Mucosa of rectum (tissue), 2 donors: ENCODE results near the gene SPDYE18.
A peak's percentile ranks its signal among the peaks of the same experiment; 100 is the strongest.
"Not testable (repeated sequence)": the region's sequence is repeated elsewhere in the genome, so short reads cannot be mapped to it uniquely, and the experiment has no call there.

Source experiments
- H3K27ac ChIP-seq, 2 donors: one replicate each; pipeline ENCODE4 v1.7.0; 2013; ENCODE audit warnings: inconsistent platforms in 2 of 2, low read depth in 2 of 2, low read length in 2 of 2
- H3K27me3 ChIP-seq, 2 donors: one replicate each; pipeline ENCODE4 v1.7.0; 2013; ENCODE audit warnings: low read length in 2 of 2; ENCODE audit not compliant: control insufficient read depth in 2 of 2, insufficient read depth in 2 of 2
- H3K36me3 ChIP-seq, 2 donors: one replicate each; pipeline ENCODE4 v1.7.0; 2013; ENCODE audit warnings: low read length in 2 of 2; ENCODE audit not compliant: control insufficient read depth in 2 of 2, insufficient read depth in 2 of 2
- H3K4me1 ChIP-seq, 2 donors: one replicate each; pipeline ENCODE4 v1.7.0; 2013; ENCODE audit warnings: low read length in 2 of 2, mild to moderate bottlenecking in 1 of 2; ENCODE audit not compliant: control insufficient read depth in 2 of 2, insufficient read depth in 2 of 2
- H3K4me3 ChIP-seq, 2 donors: one replicate each; pipeline ENCODE4 v1.7.0; 2013; ENCODE audit warnings: low read length in 2 of 2
- H3K9ac ChIP-seq, 2 donors: one replicate each; pipeline ENCODE4 v1.7.0; 2013; ENCODE audit warnings: low read length in 2 of 2, low read depth in 1 of 2, mild to moderate bottlenecking in 1 of 2
- H3K9me3 ChIP-seq, 2 donors: one replicate each; pipeline ENCODE4 v1.7.0; 2013; ENCODE audit warnings: low read length in 2 of 2; ENCODE audit not compliant: control insufficient read depth in 2 of 2
- donor health status: healthy.
- donor health status: Normal muscosa, but diverticular disease.

SPDYE18 gene

DNA sequence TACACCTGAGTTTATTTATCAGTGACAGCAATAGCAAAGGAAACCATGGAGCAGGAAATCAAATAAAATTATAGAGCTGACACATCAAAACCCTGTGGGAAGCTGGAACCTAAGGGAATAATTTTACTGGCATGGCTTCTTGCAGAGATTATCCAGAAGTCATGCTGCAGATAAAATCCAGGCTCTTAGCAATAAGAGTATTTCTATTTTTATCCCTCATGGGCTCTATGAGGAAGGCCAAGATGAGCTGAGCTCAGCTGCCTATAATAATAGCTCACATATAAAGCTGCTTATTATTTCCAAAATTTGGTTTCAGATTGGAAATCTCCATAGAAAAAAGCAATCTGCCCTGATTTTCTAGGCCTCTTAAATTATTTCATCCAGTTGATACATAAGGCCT is 16.8 kb upstream of the SPDYE18 start:
- H3K9ac ChIP-seq, H3K36me3 ChIP-seq, H3K4me1 ChIP-seq, H3K4me3 ChIP-seq, H3K27ac ChIP-seq, H3K9me3 ChIP-seq, H3K27me3 ChIP-seq: not testable (repeated sequence)

DNA sequence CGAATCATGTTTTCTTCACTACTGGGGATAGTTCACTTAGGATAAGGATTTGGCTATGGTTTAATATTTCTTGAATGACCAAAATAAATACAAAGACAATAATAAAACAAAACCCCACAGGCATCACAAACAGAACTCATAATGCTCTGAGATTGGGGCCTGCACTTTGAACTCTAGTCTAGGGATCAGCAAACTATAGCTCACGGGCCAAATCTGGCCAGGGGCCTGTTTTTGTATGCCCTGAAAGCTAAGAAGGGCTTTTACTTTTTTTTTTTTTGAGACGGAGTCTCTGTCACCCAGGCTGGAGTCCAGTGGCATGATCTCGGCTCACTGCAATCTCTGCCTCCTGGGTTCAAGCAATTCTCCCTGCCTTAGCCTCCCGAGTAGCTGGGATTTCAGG is 14.7 kb upstream of the SPDYE18 start:
- H3K36me3 ChIP-seq, H3K27me3 ChIP-seq, H3K4me3 ChIP-seq, H3K27ac ChIP-seq, H3K9ac ChIP-seq, H3K9me3 ChIP-seq, H3K4me1 ChIP-seq: not testable (repeated sequence)

DNA sequence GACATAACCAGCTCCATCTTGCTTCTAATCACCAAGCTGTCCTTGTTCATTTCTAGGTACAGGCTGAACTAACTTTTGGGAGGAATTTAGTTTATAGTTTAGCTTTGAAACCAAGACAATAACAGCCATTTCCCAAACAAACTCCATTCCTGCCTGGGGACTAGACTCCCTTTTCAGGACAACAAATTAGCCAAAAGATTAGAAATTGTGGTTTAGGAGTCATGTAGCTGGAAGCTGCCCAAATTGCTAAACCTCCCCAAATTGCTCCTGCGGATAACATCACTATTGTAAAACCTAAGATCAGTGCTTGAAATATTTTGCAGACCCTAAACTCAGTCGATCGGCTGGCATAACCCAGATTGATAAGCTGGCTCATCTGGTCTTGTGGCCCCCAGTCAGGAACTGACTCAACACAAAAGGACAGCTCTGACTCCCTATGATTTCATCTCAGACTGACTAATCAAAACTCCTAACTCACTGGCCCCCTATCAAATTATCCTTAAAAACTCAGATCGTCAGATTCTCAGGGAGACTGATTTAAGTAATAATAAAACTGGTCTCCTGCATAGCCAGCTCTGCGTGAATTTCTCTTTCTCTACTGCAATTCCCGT is 12.5 kb upstream of the SPDYE18 start:
- not testable (repeated sequence) for H3K36me3 ChIP-seq, H3K27me3 ChIP-seq, H3K27ac ChIP-seq, H3K9ac ChIP-seq, H3K4me3 ChIP-seq, H3K4me1 ChIP-seq, H3K9me3 ChIP-seq

DNA sequence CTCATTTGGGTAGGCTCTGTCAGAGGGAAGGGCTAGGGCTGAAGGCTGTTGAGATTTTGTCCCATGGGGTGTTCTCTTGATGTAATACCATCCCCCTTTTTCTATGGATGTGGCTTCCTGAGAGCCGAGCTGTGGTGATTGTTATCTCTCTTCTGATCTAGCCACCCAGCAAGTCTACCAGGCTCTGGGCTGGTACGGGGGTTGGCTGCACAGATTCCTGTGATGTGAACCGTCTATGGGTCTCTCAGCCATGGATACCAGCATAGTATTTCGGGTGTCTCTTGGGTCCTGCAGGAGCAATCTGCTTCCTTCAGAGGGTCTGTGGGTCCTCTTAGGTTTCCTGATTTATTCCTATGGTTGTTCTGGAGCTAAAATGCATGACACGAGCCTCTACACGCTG is 8.8 kb upstream of the SPDYE18 start:
- not testable (repeated sequence) for H3K4me3 ChIP-seq, H3K27ac ChIP-seq, H3K9me3 ChIP-seq, H3K9ac ChIP-seq, H3K36me3 ChIP-seq, H3K27me3 ChIP-seq, H3K4me1 ChIP-seq

DNA sequence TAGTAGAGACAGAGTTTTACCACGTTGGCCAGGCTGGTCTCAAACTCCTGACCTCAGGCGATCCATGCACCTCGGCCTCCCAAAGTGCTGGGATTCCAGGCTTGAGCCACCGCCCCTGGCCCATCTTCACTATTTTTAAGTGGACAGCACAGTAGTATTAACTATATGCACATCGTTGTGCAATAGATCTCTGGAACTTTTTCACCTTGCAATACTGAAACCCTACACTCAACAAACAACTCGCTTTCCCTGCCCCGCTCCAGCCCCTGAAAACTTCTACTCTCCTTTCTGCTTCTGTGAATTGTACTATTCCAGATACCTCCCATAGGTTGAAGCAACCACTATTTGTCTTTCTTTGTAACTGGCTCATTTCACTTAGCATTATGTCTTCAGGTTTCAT is 3.5 kb upstream of the SPDYE18 start:
- not testable (repeated sequence) for H3K9me3 ChIP-seq, H3K27ac ChIP-seq, H3K4me3 ChIP-seq, H3K4me1 ChIP-seq, H3K9ac ChIP-seq, H3K27me3 ChIP-seq, H3K36me3 ChIP-seq

DNA sequence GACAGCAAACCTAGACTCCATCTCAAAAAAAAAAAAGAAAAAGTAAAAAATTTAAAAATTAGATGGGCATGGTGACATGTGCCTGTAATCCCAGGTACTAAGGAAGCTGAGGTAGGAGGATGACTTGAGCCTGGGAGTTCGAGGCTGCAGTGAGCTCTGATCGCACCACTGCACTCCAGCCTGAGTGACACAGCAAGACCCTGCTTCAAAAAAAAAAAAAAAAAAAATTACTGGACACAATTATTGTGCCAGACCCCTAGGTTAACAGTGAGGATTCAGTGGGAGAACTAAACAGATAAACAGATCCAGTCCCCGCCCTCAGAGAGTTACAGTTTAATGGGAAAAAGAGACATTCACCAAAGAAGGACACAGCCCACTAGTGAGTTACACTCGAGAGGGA is 1.4 kb upstream of the SPDYE18 start:
- H3K4me1 ChIP-seq, H3K27ac ChIP-seq, H3K9me3 ChIP-seq, H3K9ac ChIP-seq, H3K27me3 ChIP-seq, H3K36me3 ChIP-seq, H3K4me3 ChIP-seq: not testable (repeated sequence)

DNA sequence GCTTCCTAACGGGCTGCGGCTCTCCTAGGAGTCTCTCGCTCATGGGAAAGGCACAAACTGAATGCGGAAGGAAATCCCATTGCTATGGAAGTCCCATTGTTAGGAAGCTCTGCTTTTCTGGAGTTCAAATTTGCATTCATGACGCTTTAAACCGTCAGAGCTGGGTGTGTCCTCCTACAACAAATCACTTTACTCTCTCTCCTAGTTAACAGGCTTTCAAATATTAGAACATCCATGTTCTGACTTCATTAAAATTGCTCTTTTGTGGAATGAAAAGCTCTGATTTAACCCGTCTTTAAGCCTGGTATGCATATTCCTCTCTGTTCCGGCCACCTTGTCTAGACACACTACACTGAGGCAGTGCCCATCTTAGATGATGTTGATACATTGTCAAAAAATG is 30.1 kb downstream of the SPDYE18 start, which contains the start of gene SPDYE17:
Gene SPDYE17, minus strand, starts transcription at position 101 of the 400 bp plus-strand sequence. CDS start 1,791 bp downstream, outside the sequence.
- not testable (repeated sequence) for H3K4me3 ChIP-seq, H3K9me3 ChIP-seq, H3K4me1 ChIP-seq, H3K36me3 ChIP-seq, H3K9ac ChIP-seq, H3K27ac ChIP-seq, H3K27me3 ChIP-seq

DNA sequence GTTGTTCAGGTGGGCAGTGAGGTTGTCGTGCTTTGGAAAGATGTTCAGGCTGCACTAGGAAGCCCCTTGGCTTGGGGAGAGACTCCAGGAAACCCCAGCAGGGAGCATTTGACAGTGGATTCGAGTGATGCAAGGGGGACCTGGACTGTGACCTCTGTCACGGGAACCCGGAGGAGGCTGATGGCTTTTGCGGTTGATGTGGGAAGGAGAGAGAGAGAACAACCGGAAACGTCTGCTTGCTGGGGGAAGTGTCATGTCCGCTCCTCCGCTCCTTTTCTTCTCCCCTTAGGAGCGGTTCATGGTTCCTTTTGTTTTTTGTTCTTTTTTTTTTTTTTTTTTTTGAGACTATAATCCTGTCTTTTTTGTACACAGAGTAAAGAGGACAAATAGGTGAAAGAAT is 36.0 kb downstream of the SPDYE18 start:
- H3K27me3 ChIP-seq, H3K4me3 ChIP-seq, H3K9me3 ChIP-seq, H3K4me1 ChIP-seq, H3K36me3 ChIP-seq, H3K27ac ChIP-seq, H3K9ac ChIP-seq: not testable (repeated sequence)

DNA sequence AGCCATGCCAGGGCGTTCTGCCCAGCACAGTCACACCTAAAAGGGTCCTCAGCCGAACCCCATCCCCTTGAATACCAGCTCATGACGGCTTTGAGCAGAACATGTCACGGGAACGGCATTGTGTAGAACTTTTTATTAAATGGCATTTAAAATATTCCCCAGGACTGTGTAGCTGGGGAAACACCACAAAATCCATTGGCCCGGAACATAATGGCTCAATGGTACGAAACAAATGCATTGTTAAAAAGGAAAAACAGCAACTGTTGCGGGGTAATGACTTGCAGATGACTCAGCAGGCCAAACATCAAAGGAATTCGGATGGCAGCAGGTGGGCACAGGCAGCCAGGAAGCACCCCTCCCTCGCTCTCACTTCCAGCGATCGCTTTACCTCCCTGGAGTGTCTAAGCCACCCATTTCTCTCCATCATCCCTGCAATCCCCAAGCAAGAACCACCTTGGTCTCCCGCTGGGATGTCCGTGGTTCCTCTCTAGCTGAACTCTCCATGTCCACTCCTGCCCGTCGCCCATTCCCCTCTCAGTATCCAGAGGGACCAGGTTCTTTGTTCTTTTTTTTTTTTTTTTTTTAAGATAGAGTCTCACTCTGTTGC is 52.2 kb downstream of the SPDYE18 start:
- not testable (repeated sequence) for H3K9ac ChIP-seq, H3K9me3 ChIP-seq, H3K4me1 ChIP-seq, H3K27me3 ChIP-seq, H3K27ac ChIP-seq, H3K36me3 ChIP-seq, H3K4me3 ChIP-seq

DNA sequence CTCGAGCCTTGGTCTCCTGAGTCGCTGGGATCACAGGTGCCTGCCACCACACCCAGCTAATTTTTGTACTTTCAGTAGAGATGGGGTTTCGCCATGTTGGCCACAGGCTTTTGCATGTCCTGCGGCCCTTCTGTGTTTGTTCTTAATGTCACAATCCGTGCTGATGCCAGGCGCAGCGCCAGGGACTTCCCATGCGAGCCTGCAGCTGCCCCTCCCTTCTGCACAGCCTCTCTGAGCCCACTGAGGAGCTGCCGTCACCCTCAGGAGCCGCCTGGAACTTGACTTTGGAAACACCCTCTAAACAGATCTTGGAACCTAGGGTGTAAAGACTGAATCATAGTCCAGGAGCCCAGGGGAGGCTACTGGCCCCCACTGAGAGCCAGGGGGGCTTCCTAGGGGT is 54.4 kb downstream of the SPDYE18 start:
- H3K9ac ChIP-seq, H3K9me3 ChIP-seq, H3K36me3 ChIP-seq, H3K4me1 ChIP-seq, H3K27me3 ChIP-seq, H3K4me3 ChIP-seq: not testable (repeated sequence)
- peak overlapping the region in 1 of 2 donors; percentile 38 for H3K27ac ChIP-seq
